GM21515 (cell line): ENCODE data around the gene CYP24A1.
"Not testable (repeated sequence)": the region's sequence is repeated elsewhere in the genome, so short reads cannot be mapped to it uniquely, and the experiment has no call there.

Source experiments
- ATAC-seq: cut with Tn5 transposase; IDR thresholded peaks from one replicate; pipeline ENCODE4 v1.9.1; 2021; ENCODE audit not compliant: unreplicated experiment

CYP24A1 gene

DNA sequence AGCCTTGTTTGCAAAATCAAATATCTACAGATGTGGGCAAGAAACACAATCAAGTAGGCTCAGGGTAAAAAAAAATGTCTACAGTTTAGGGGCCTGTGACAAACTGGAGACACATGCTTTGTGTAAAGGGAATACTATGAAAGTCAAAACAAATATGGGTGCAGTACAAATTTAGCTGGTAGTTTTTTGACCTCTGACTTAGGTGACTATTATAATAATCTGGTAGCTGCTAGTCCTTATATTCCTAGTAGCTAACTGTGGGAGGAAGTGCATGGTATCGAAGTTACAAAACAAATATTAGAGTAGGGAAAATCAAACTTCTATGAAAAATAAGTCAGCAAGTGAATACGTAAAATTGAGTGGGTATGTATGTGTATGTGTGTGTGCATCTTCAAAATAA is 35.4 kb downstream of the CYP24A1 start:
- no peak for ATAC-seq

DNA sequence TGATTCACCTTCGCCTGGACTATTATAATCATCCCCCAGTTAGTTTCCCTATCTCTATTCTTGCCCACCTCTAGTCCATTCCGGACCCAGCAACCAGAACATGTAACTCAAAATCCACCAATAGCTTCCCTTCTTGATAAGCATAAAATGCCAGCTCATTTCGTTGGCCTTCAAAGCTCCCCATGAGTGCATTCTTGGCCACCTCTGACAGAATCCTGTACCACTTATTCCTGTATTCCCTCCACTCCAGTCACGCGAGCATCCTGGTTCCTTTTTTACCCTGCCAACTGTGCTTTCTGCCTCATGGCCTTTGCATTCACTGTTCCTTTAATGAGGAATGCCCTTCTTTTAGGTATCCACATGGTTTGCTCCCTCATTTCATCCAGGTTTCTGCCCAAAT is 36.7 kb downstream of the CYP24A1 start:
- no peak for ATAC-seq

DNA sequence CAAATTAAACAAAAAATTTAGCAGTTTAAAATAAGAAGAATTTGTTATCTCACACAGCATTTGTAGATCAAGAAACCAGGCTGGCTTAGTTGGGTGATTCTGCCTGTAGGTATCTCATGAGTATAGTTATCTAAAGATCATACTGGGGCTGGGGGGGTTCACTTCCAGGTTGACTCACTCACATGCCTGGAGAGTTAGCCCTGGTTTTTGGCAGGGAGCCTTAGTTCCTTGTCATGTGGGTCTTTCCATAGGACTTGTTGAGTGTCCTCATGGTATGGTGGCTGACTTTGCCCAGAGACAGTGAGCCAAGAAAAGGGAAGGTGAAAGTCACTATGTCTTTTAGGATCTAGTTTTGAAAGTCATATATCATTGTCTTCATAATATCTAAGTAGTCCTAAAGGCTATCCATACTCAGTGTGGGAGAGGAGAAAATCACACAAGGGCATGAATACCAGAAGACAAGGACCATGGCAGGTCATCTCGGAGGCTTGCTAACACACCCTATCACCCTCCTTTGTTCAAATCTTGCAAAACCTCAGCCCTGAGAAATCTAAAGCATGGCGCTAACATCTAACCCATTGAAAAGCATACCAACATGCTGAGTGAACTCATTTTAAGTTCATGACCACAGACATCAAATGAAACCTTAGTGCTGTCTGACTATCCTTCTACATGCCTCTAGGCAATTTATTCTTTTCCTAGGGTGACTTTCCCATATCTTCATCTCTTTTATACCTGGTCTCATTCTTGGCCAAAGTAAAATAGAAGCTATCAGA is 39.2 kb downstream of the CYP24A1 start:
- no peak for ATAC-seq

DNA sequence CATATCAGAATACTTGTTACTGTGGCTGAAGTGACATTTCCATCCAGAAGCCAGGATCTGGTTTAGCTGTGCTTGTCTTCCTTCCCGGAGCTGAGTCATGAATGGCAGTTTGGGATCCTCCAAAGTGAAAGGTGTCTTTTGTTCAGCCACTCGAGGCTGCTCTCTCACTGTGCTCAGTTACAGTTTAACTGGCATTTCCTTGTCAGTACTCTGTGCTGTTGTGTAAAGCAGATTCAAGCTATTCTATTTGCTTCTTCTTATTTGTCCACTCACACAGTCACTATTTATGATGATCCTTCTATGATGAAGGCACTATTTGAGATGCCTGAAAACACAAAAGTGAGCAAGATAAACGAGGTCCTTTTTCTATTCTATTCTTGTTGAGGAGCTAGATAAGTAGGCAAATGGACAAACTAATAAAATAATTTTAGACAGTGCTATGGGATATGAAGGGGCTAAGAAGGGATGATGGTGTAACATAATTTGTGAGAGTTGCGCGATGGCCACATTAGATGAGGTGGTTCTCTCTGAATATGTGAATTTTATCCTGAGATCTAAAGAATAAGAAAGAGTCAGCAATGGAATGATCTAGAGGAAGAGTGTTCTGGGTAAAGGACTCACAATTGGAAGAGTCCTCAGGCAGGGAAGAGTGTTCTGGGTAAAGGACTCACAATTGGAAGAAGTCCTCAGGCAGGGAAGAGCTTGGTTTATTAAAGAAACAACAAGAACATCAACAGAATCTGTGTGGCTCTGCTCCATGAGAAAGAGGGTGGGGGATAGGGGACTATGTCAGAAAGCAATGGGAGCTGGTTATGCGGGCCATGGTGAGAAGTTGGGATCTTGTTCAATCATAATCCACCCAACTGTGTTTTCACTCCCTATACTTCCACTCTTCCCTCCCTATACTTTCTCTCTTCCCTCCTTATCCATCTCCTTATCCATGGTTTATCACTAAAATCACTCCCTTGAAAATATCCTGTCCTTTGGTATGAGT is 40.1 kb downstream of the CYP24A1 start:
- no peak for ATAC-seq

DNA sequence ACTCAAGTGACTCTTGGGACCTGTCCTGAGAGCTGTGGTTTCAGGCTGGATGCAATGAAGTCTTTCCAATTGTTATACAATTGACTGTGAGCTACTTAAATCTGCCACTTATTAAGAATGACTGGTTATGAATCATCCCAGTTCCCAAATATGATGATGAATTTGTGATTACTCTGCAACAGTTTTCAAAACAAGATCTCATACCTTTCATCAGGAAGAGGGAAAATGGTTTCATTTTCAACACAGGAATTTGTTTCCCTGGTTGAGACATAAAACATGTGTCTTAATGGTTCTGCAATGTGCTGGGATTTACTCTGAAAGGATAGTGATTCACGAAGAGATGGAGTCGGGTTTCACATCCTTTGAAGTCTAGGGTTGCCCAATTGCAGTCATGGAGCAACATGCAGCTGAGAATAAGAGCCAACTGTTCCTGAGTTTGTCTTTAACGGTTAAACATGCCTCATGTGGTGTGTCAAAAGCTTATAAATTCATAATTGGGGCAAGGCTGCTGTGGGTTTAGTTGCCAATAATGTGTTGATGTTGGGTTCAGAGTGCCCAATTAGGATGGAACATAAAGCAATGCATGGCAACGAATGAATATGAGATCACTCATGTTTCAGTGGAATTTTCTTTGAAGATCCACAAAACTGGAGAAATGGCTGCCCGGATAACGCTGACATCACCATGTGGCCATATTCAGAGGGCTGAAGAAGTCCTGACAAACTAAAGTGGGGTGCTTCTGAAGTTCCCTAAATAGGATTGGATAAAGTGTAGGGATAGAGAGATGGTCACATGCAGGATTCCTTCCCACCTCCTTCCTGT is 41.0 kb downstream of the CYP24A1 start:
- no peak for ATAC-seq

DNA sequence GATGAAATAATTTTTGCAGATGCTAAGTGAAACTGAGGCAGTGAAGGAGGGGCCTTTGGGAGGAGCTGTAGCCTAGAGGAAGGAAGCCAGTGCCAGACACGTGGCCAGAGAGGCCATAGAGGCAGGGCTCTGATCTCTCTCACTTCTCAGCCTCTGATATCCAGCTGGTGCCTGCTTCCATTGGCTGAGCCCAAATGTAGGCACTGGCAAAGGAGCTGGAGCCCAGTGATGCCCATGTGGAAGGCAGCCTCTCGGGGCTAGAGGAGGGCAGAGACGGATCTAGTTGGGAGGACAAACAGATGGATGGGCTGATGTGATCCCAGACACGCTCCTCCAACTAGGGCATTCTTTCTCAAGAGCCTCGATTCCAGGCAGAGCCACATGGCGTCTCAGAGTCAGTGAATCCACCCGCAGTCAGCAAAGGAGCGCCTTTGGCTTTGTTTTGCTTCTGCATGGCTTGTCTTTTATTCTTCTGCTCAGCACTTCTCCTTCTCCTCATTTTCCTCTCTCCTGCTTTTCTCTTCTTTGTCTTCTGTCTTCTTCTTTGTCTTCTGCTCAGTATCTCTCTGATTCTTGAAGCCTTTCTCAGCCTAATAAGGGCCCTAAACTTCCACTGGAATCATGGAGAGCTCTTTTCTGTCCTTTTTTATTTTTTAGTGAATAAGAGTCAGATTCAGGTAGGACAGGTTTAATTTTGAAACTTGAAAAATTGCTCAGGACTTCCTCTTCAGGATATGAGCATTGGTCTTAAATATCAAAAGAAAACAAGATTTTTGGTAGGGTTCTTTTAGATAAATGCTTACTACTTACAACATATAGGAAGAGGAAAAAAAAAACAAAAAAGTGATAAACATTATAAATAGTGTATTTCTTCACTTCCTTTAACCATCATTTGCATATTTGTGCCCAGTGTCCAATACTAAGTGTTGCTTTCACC is 41.8 kb downstream of the CYP24A1 start:
- no peak for ATAC-seq

DNA sequence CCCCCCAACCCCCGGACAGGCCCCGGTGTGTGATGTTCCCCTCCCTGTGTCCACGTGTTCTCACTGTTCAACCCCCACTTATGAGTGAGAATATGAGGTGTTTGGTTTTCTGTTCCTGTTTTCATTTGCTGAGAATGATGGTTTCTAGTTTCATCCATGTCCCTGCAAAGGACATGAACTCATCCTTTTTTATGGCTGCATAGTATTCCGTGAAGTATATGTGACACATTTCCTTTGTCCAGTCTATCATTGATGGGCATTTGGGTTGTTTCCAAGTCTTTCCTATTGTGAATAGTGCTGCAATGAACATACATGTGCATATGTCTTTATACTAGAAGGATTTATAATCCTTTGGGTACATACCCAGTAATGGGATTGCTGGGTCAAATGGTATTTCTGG is 42.7 kb downstream of the CYP24A1 start:
- ATAC-seq = not testable (repeated sequence)

DNA sequence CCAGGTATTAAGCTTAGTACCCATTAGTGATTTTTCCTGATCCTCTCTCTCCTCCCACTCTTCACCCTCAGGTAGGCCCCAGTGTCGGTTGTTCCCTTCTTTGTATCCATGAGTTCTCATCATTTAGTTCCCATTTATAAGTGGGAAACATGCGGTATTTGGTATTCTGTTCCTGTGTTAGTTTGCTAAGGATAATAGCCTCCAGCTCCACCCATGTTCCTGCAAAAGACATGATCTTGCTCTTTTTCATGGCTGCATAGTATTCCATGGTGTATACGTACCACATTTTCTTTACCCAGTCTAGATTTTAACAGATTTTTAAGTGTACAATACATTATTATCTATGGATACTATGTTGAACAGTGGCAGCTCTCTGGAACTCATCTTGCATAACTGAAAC is 44.4 kb downstream of the CYP24A1 start:
- no peak for ATAC-seq

DNA sequence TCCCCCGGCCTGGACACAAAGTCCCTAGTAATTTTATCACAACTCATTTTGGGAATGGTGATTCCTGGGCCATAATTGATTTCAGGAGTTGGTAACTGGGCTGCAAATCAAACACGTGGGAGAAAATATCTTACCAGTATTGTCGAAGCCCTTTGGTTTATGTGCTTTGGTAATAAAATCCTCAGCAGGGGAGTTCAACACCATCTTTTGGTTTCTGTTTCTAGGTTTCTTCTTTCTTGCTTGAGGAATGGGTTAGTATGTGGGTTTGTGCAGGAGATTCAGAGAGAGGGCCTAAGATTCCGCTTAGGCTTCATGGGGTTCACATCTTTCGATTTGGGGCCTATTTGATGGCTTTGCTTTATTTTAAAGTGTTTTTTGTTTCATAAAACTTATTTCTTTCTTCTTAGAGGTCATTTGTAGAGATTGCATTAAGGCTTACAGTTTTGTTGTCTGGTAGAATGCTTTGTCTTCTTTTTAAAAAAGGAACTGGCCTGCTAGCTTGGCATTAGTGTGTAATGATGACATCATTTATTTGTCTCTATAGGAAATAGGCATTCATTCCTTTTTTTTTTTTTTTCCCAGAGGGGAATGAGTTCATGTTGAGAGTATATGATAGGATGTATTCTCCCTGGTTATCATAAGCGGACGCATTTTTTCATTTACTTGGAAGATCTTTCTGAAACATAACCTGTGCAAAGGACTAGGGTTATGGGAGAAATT is 45.8 kb downstream of the CYP24A1 start:
- ATAC-seq = no peak

DNA sequence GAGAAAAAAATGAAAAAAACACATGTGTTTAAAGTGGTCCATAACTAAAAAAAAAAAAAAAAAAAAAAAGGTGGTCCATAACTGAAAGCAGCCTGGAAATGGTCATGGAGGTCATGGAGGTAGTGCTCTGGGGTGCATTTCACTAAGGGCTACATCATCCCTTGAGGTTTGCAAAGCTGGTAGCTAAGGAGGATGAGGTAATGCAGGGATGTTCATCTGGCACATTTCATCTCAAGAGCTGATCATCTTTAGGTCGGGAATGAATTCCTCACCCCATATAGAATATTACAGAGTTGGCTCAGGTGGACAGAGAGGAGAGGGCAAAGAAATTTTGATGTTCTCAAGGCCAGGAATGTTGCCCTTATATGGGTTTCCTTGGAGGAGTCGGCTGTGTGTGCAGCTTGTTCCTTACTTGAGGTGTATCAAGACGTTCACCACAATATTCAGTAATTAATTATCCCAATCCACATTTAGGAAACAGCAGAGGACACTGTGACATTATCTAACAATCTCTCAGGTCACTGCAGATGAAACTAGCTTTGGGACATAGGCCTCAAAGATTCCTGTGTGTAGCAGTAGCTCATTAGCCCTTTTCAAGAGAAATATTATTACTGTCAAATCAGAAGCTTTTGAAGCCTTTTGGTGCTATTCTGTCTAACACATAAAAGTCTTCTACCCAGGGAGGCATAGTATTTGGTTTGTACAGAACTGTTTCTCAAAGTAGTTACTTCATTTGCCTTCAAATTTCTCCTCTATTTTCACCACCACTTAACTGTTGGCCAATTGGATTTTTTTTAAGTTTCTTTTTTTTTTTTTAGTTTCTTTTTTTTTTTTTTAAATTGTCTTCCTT is 46.8 kb downstream of the CYP24A1 start:
- no peak for ATAC-seq

DNA sequence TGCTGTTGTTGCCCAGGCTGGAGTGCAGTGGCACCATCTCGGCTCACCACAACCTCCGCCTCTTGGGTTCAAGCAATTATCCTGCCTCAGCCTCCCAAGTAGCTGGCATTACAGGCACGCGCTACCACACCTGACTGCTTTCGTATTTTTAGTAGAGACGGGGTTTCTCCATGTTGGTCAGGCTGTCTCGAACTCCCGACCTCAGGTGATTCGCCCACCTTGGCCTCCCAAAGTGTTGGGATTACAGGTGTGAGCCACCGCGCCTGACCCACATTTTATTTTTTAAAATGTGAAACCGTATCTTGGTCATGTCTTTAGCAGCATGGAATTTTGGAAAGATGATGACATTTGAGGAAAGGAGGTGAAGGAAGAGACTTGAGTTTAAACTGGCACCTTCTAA is 47.5 kb downstream of the CYP24A1 start:
- not testable (repeated sequence) for ATAC-seq

DNA sequence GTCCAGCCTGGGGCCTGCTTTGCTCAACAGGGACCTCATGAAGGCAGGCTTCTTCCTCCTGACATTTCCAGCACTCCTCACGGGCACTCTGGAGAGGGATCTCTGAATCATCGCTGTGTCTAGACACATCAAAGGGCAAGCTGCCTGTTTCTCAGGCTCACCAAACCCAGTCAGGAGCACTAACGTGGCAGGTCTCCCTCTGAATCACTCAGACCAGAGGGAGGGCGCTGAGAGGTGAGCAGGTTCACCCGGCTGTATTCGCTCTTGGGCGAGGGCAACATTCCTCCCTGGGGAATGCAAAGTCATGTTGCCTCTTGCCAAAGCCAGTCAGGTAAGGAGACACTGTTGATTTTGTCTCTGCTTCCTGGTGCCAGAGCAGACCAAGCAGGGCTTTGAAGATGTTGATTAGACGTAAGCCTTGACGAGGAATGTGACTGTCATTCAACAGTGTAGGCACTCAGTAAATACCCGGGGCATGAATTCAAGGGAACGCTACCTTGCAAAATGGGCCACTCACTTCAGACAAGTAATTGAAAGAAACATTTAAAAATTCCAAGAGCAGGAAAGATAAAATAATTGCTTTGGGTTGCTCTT is 50.1 kb downstream of the CYP24A1 start:
- no peak for ATAC-seq

DNA sequence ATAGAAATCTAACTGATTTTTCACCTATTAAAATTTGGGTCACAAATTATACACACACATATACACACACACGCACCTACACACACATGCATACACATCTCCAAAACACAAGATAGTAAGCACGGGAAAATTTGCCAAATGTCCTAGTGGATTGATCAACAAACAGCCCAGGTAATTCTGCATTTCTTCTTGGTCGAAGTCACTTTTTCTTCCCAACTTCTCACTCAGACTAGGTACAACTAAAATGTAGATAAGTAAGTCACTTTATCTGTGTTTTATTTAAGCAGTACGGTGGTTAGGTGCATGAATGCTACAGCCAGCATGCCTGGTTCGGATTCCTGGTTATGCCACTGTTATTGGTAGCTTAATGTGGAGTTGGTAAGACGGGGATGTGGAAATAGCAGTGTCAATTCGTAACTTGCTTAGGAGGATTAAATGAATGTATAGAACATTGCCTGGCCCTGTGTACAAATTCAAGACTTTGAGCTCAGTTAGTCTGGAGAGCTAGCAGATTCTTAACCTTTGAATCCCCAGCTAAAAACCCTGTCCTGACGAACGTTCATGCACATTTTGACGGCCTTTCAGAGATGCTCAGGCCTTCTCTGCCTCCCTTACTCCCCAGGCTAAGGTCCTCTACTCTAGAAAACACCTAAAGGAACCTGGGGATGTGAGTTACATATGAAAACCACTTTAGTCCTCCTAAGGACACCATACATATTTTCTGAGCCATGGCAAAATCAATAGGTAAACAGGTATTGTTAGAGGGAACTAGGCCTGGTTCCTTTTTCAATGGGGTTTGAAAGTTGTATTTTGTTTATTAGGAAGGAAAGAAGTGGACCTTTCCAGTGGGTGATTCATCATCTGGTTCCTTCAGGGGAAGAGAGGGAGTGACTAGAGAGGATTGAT is 50.9 kb downstream of the CYP24A1 start:
- no peak for ATAC-seq

DNA sequence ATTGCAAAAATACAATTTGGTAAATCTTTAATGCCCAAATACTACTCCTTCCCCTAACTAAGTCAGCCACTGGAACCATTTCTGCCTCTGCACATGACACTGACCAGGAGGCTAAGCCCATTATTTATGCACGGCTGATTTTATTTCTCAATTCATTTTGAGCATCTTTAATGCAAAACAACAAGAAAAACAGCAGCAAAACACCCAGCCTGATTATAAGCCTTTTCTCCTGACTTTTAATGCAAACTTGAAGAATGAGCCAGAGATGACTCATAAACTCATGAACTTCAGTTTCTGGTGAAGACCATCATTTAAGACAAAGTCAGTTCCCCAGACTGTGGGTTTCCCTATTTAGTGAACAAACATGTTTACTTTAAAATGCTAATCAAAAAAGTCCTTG is 51.6 kb downstream of the CYP24A1 start:
- no peak for ATAC-seq

DNA sequence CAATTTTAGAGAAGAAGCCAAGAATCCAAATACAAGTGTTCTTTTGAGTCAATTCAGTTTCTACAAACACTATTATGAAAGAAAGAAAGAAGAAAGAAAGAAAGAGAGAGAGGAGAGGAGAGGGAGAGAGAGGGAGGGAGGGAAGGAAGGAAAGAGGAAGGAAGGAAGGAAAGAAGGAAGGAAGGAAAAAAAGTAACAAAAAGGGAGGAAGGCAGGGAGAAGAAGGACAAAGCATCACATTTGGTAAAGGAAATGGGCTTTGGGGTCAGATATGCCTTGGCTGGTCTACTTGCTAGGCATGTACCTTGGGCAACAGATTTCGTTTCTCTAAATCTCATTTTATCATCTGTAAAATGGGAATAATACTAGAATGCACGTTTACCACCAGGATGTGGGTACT is 54.0 kb downstream of the CYP24A1 start:
- ATAC-seq = no peak

DNA sequence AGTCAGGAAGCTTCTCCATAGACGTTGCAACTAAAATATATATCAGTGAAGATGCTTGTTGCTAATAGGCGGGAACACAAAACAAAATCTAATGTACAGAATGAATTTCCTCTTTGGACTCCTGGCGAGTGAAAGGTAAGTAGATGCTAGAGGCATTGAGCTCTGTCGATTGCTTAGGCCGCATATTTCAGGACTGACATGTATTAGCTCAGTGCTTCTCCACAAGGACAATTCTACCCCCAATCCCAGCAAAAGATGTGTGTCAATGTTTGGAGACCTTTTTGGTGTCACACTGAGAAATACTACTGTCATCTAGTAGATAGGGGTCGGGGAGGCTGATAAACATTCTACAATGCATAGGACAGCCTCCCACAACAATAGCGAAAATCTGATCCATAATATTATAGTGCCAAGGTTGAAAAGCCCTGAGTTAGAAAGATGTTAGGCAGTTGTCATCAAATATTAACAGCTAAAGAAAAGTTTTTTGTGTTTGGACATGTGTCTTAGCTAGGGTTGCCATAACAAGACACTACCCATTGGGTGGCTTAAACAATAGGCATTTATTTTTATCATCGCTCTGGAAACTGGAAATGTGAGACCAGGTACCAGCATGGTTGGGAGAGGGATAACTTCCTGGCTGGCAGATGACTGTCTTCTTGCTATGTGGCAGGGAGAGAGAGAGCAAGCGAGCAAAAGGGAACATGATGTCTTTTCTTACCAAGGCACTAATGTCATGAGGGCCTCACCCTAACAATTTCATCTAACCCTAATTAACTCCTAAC is 55.4 kb downstream of the CYP24A1 start:
- no peak for ATAC-seq
